ENCODE data around the gene PTRH1.

The PTRH1 gene

GRCh38 chr9:127731938-127732337 is 16.5 kb upstream of the PTRH1 start:
- no peak overlapping the region for H2AFZ ChIP-seq
- H3K36me3 ChIP-seq (ENCODE audit: control insufficient read depth, insufficient read depth, low read length), result no peaks in the 10 kb centered on the region
- H3K27ac ChIP-seq, result no peak overlapping the region
- no peaks in the 10 kb centered on the region for H3K4me1 ChIP-seq
- no peak overlapping the region for H3K4me2 ChIP-seq (ENCODE audit: low read length)
- no peak overlapping the region for H3K4me3 ChIP-seq (ENCODE audit: low read depth, low read length)
- H3K27me3 ChIP-seq (ENCODE audit: control insufficient read depth, insufficient read depth, low read length), result no peaks in the 10 kb centered on the region
- no peak for TF ChIP-seq CTCF (IDR thresholded peaks at IDR 0.05)
- H3K79me2 ChIP-seq, result no peaks in the 10 kb centered on the region
- H3K9ac ChIP-seq, result no peak overlapping the region
- no peaks in the 10 kb centered on the region for H3K9me3 ChIP-seq (ENCODE audit: control insufficient read depth, low read length)

DNA sequence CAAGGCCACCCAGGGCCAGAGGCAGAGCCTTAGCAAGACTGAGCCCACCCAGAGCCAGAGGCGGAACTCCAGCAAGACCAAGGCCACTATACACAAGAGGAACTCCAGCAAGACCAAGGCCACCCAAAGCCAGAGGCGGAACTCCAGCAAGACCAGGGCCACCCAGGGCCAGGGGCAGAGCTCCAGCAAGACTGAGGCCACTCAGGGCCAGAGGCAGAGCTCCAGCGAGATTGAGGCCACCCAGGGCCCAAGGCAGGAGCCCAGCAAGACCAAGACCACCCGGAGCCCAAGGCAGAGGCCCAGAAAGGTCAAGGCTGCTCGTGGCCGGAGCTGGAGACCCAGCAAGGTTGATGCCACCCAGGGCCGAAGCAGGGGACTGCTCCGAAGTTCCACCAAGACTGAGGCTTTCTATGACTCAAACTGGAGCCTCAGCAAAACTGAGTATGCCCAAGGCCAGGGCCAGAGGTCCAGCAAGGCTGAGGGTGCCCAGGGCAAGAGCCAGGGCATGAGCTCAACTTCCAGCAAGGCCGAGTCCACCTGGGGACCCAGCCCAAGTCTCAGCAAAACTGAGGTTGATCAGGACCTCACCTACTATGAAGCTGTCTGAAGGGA is 15.4 kb upstream of the PTRH1 start:
- no peak for TF ChIP-seq CTCF (IDR thresholded peaks at IDR 0.05)
- H3K27ac ChIP-seq, result no peak overlapping the region
- H3K79me2 ChIP-seq, result no peaks in the 10 kb centered on the region

GRCh38 chr9:127730262-127730661 is 14.8 kb upstream of the PTRH1 start:
- no peak overlapping the region for H2AFZ ChIP-seq
- no peaks in the 10 kb centered on the region for H3K36me3 ChIP-seq (ENCODE audit: control insufficient read depth, insufficient read depth, low read length)
- no peak for TF ChIP-seq CTCF (IDR thresholded peaks at IDR 0.05)
- no peaks in the 10 kb centered on the region for H3K9me3 ChIP-seq (ENCODE audit: control insufficient read depth, low read length)
- H3K4me2 ChIP-seq (ENCODE audit: low read length), result no peak overlapping the region
- H3K4me1 ChIP-seq, result no peaks in the 10 kb centered on the region
- no peaks in the 10 kb centered on the region for H3K79me2 ChIP-seq
- H3K27ac ChIP-seq, result no peak overlapping the region
- no peak overlapping the region for H3K4me3 ChIP-seq (ENCODE audit: low read depth, low read length)
- no peak overlapping the region for H3K9ac ChIP-seq
- no peaks in the 10 kb centered on the region for H3K27me3 ChIP-seq (ENCODE audit: control insufficient read depth, insufficient read depth, low read length)

More for the DNA sequence above, 15.4 kb upstream of the PTRH1 start:
- Histone ChIP-seq H3K36me3 (ENCODE audit: control insufficient read depth, insufficient read depth, low read length) (no peaks in the 10 kb centered on the region), H3K27me3 (ENCODE audit: control insufficient read depth, insufficient read depth, low read length) (no peaks in the 10 kb centered on the region), H3K4me2 (ENCODE audit: low read length) (no peak overlapping the region), H3K9ac (no peak overlapping the region), H3K4me3 (ENCODE audit: low read depth, low read length) (no peak overlapping the region), H3K9me3 (ENCODE audit: control insufficient read depth, low read length) (no peaks in the 10 kb centered on the region), H3K4me1 (no peaks in the 10 kb centered on the region), H2AFZ (no peak overlapping the region)

GRCh38 chr9:127729522-127730256 is 14.2 kb upstream of the PTRH1 start:
- Histone ChIP-seq H3K4me3 (ENCODE audit: low read depth, low read length) (no peak overlapping the region), H3K4me1 (no peaks in the 10 kb centered on the region), H3K9ac (no peak overlapping the region), H3K36me3 (ENCODE audit: control insufficient read depth, insufficient read depth, low read length) (no peaks in the 10 kb centered on the region), H3K27ac (no peak overlapping the region), H2AFZ (no peak overlapping the region), H3K4me2 (ENCODE audit: low read length) (no peak overlapping the region), H3K79me2 (no peaks in the 10 kb centered on the region), H3K27me3 (ENCODE audit: control insufficient read depth, insufficient read depth, low read length) (no peaks in the 10 kb centered on the region), H3K9me3 (ENCODE audit: control insufficient read depth, low read length) (no peaks in the 10 kb centered on the region)
- no peak for TF ChIP-seq CTCF (IDR thresholded peaks at IDR 0.05)

DNA sequence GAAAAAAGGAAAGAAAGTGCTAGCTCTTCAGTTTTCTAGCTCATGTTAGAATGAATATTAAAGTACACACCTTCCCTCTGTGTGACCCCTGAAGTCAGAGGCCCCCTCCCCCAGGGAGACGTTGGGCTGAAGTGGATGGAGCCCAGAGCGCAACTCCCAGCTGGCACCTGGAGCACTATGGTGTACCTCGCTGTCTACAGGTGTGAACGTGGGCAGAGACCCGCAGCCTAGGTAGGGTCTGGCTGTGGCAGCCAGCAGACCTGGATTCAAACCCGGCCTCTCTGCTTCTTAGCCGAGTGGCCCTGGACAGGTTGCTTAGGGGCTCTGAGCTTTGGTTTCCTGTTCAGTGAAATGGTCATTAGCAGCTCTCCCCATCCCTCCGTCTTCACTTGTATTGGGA is 13.3 kb upstream of the PTRH1 start:
- no peaks in the 10 kb centered on the region for H3K4me1 ChIP-seq
- H2AFZ ChIP-seq, result no peak overlapping the region
- H3K9ac ChIP-seq, result no peak overlapping the region
- no peaks in the 10 kb centered on the region for H3K36me3 ChIP-seq (ENCODE audit: control insufficient read depth, insufficient read depth, low read length)
- no peak overlapping the region for H3K4me3 ChIP-seq (ENCODE audit: low read depth, low read length)
- TF ChIP-seq CTCF (IDR thresholded peaks at IDR 0.05), result no peak
- no peak overlapping the region for H3K4me2 ChIP-seq (ENCODE audit: low read length)
- H3K79me2 ChIP-seq, result no peaks in the 10 kb centered on the region
- H3K27ac ChIP-seq, result no peak overlapping the region
- H3K9me3 ChIP-seq (ENCODE audit: control insufficient read depth, low read length), result no peaks in the 10 kb centered on the region
- no peaks in the 10 kb centered on the region for H3K27me3 ChIP-seq (ENCODE audit: control insufficient read depth, insufficient read depth, low read length)

All from parathyroid adenoma (tissue), 2 donors.